Inferior parietal cortex (tissue), 1 donor: ENCODE measurements around the gene ADD3.
"Not testable (repeated sequence)": the region's sequence is repeated elsewhere in the genome, so short reads cannot be mapped to it uniquely, and the experiment has no call there.

Source experiments
- DNase-seq: peaks from one replicate; pipeline ENCODE4 v3.0.0-alpha.2; 2016; ENCODE audit errors: extremely low spot score

The ADD3 gene

GRCh38 chr10:110107430-110107829 lies 99.6 kb downstream of the ADD3 start:
- DNase-seq, result no peak

- no peak for DNase-seq
Measured at GRCh38 chr10:110107887-110108286, 100.1 kb downstream of the ADD3 start.

- DNase-seq, result no peak
Measured at GRCh38 chr10:110109511-110109910, 101.7 kb downstream of the ADD3 start.

- no peak for DNase-seq
Measured at GRCh38 chr10:110110338-110110737, 102.6 kb downstream of the ADD3 start.

GRCh38 chr10:110113670-110114337 lies 106.0 kb downstream of the ADD3 start:
- no peak for DNase-seq

- not testable (repeated sequence) for DNase-seq
Measured at GRCh38 chr10:110114668-110115067, 106.9 kb downstream of the ADD3 start.

DNA sequence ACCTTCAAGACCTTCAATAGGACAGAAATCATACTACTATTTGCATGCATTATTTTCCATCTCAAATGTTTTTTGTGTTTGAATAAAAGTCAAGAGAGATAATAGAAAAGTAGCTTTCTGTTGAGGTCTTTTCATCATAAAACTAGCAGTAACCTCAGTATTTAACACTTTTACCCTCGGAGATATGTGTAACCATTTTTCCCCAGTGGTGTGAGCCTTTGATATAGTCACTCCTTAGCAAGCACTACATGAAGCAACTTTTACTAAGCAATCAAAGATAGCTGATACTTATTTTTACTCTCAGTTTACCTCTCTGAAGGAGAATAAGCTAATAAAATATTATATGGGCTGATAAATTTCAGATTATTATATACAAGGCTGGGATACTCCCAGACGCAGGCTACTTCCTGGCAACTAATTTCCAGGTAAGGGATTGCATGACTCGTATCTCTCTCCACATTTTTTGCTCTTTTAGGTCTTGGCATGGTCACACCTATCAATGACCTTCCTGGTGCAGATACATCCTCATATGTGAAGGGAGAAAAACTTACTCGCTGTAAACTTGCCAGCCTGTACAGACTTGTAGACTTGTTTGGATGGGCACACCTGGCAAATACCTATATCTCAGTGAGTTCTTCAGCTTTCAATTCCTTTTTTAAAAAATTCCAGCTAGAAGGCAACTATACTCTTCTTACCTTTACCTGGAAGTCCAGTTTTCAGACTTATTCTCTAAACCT lies 108.2 kb downstream of the ADD3 start:
- no peak for DNase-seq

GRCh38 chr10:110118891-110119621 lies 111.3 kb downstream of the ADD3 start:
- DNase-seq, result no peak

GRCh38 chr10:110123594-110123993 lies 115.8 kb downstream of the ADD3 start:
- no peak for DNase-seq

GRCh38 chr10:110129490-110129889 lies 121.7 kb downstream of the ADD3 start:
- no peak for DNase-seq

GRCh38 chr10:110134917-110135316 lies 127.1 kb downstream of the ADD3 start:
- no peak for DNase-seq

DNA sequence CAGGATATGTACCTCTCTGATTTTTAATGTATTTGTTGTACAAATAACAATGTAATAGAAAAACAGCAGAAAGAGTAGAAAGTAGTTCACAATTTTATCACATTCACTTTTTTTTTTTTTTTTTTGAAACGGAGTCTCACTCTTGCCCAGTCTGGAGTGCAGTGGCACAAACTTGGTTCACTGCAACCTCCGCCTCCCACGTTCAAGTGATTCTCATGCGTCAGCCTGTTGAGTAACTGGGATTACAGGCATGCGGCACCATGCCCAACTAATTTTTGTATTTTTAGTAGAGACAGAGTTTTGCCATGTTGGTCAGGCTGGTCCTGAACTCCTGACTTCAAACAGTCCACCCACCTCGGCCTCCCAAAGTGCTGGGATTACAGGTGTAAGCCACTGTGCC lies 128.1 kb downstream of the ADD3 start:
- not testable (repeated sequence) for DNase-seq

DNA sequence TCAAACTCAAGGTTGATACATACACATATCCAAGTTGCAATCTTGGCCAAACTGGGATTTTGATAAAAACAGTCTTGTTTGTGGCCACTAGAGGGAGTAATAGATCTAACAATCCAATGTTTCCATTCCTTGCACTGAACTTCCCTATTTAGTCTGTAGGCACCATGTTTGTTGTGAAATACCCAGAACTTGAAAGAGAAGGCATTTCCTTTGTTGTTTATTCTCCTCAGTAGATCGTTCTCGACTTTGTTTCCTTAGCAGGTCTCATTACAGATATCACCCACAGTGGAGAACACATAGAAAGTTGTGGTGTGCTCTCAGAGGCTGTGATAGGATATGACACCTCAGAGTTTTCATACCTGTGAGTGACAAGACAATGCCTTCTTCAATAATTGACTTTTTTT lies 129.4 kb downstream of the ADD3 start:
- DNase-seq, result peak; percentile 92

DNA sequence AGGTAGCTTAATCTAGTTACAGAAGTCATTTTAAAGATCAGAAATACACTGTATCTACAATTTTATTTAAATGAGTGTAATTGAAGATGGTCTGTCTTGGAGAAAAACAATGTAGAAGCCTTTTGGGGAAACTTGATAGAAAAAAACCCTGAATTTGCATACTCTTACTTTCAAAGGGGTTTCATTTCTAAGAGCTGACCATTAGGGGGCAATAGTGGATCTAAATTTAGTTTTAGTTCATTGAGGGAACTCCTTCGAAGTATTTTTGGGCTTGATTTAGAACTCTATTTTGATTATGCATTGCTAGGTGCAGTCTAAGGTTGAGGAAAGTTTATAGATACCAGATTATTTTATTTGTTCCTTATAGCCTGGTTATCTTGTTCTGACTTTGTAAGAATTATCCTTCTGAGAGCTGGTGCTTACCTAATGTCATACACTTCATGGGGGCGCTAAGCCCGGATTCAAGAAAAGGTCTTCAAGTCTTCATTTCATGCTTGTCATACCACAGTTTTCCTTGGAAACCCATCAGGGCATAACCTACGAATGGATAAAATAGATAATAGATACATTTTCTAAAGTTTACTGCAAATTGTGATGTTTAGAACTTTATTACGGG lies 130.5 kb downstream of the ADD3 start:
- peak; percentile 86 for DNase-seq

GRCh38 chr10:110141185-110141584 lies 133.4 kb downstream of the ADD3 start:
- DNase-seq, result no peak

GRCh38 chr10:110141871-110142635 lies 134.3 kb downstream of the ADD3 start:
- DNase-seq, result no peak

- no peak for DNase-seq
Measured at GRCh38 chr10:110142965-110143364, 135.2 kb downstream of the ADD3 start.

DNA sequence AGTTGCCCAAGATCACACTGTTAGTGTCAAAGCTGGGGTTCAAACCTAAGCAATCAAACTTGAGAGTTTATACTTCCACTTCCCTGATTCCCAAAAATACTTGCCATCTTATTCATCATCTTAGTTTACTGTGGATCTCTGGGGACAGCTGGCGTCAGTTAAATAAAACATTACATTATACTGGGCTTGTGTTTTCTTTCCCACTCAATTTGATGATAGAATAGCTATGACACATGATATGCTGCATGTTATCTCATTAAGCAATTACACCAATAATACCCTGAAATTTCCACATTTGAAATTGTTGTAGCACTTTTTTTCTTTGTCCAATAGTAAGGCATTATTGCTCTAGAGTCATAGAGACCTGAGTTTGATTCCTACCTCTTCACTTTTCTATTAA lies 136.7 kb downstream of the ADD3 start:
- DNase-seq, result no peak

GRCh38 chr10:110147961-110148360 lies 140.2 kb downstream of the ADD3 start:
- DNase-seq, result no peak

- DNase-seq, result no peak
Measured at GRCh38 chr10:110149259-110149658, 141.5 kb downstream of the ADD3 start.

- DNase-seq, result no peak
Measured at GRCh38 chr10:110150046-110150445, 142.3 kb downstream of the ADD3 start.

- no peak for DNase-seq
Measured at GRCh38 chr10:110150981-110151380, 143.2 kb downstream of the ADD3 start.
